ENCODE data around the gene KRT32. TPM values are rescaled to one million over a fixed set of nuclear protein-coding genes. Genes with fewer than 3 reads are reported as not detected.

Gene KRT32
- total and polyA plus RNA-seq, 4 donors: not detected

- no peaks in the 10 kb centered on the region for H3K9me3 ChIP-seq (ENCODE audit: control insufficient read depth, low read length)
- DNase-seq (no peak), ATAC-seq (ENCODE audit: low FRiP score) (no peak)
- no peak overlapping the region for H3K4me3 ChIP-seq (ENCODE audit: low read length in 2 of 2)
- no peaks in the 10 kb centered on the region for H3K36me3 ChIP-seq (ENCODE audit: control insufficient read depth in 1 of 2, insufficient read depth in 2 of 2, low read length in 1 of 2)
- WGBS, 2 donors: 65 to 73% methylated on average over 4 of the region's 4 CpGs
- no peak overlapping the region for H3K27ac ChIP-seq (ENCODE audit: low read depth in 1 of 2, low read length in 2 of 2)
- intact Hi-C loops (cut with DNase I): no loop called here
- H3K4me1 ChIP-seq (ENCODE audit: control insufficient read depth in 1 of 2, insufficient read depth in 2 of 2, low read length in 2 of 2): no peaks in the 10 kb centered on the region
- peaks cover 0 to 1% of the 10 kb centered on the region in 2 donors for H3K27me3 ChIP-seq (ENCODE audit: control insufficient read depth in 1 of 2, insufficient read depth in 2 of 2, low read length in 1 of 2)
These were observed 9.5 kb downstream of the KRT32 start for GRCh38 chr17:41457676-41458075.

GRCh38 chr17:41456204-41456603 is 11.0 kb downstream of the KRT32 start:
- WGBS, 2 donors: 65 to 73% methylated on average over 3 of the region's 3 CpGs
- ATAC-seq (ENCODE audit: low FRiP score): no peak

GRCh38 chr17:41455236-41455635 is 11.9 kb downstream of the KRT32 start:
- intact Hi-C loops (cut with DNase I): no loop called here
- DNase-seq (no peak), ATAC-seq (ENCODE audit: low FRiP score) (no peak)
- H3K36me3 ChIP-seq (ENCODE audit: control insufficient read depth in 1 of 2, insufficient read depth in 2 of 2, low read length in 1 of 2): no peaks in the 10 kb centered on the region
- 80 to 84% methylated on average over 1 of the region's 1 CpG for WGBS, 2 donors
- H3K9me3 ChIP-seq (ENCODE audit: control insufficient read depth, low read length): peaks cover 2% of the 10 kb centered on the region
- no peak overlapping the region for H3K27ac ChIP-seq (ENCODE audit: low read depth in 1 of 2, low read length in 2 of 2)
- no peak overlapping the region for H3K4me3 ChIP-seq (ENCODE audit: low read length in 2 of 2)
- no peaks in the 10 kb centered on the region for H3K4me1 ChIP-seq (ENCODE audit: control insufficient read depth in 1 of 2, insufficient read depth in 2 of 2, low read length in 2 of 2)
- peaks cover 0 to 1% of the 10 kb centered on the region in 2 donors for H3K27me3 ChIP-seq (ENCODE audit: control insufficient read depth in 1 of 2, insufficient read depth in 2 of 2, low read length in 1 of 2)

More at GRCh38 chr17:41456204-41456603, 11.0 kb downstream of the KRT32 start:
- no peaks in the 10 kb centered on the region for H3K36me3 ChIP-seq (ENCODE audit: control insufficient read depth in 1 of 2, insufficient read depth in 2 of 2, low read length in 1 of 2)
- no peaks in the 10 kb centered on the region for H3K4me1 ChIP-seq (ENCODE audit: control insufficient read depth in 1 of 2, insufficient read depth in 2 of 2, low read length in 2 of 2)
- no peaks in the 10 kb centered on the region for H3K9me3 ChIP-seq (ENCODE audit: control insufficient read depth, low read length)
- no peak overlapping the region for H3K27ac ChIP-seq (ENCODE audit: low read depth in 1 of 2, low read length in 2 of 2)
- peaks cover 0 to 1% of the 10 kb centered on the region in 2 donors for H3K27me3 ChIP-seq (ENCODE audit: control insufficient read depth in 1 of 2, insufficient read depth in 2 of 2, low read length in 1 of 2)
- no peak for DNase-seq
- no peak overlapping the region for H3K4me3 ChIP-seq (ENCODE audit: low read length in 2 of 2)
- intact Hi-C loops (cut with DNase I): no loop called here

- intact Hi-C loops (cut with DNase I): no loop called here
- 86 to 90% methylated on average over 3 of the region's 3 CpGs for WGBS, 2 donors
- H3K4me1 ChIP-seq (ENCODE audit: control insufficient read depth in 1 of 2, insufficient read depth in 2 of 2, low read length in 2 of 2): no peaks in the 10 kb centered on the region
- no peak overlapping the region for H3K4me3 ChIP-seq (ENCODE audit: low read length in 2 of 2)
- ATAC-seq (ENCODE audit: low FRiP score): no peak
- H3K27me3 ChIP-seq (ENCODE audit: control insufficient read depth in 1 of 2, insufficient read depth in 2 of 2, low read length in 1 of 2): peaks cover 0 to 2% of the 10 kb centered on the region in 2 donors
- DNase-seq: no peak
- no peak overlapping the region for H3K27ac ChIP-seq (ENCODE audit: low read depth in 1 of 2, low read length in 2 of 2)
- H3K9me3 ChIP-seq (ENCODE audit: control insufficient read depth, low read length): peaks cover 2% of the 10 kb centered on the region
- no peaks in the 10 kb centered on the region for H3K36me3 ChIP-seq (ENCODE audit: control insufficient read depth in 1 of 2, insufficient read depth in 2 of 2, low read length in 1 of 2)
These were observed 14.1 kb downstream of the KRT32 start for GRCh38 chr17:41453066-41453465.

- Histone ChIP-seq H3K4me3 (ENCODE audit: low read length in 2 of 2) (no peak overlapping the region), H3K27me3 (ENCODE audit: control insufficient read depth in 1 of 2, insufficient read depth in 2 of 2, low read length in 1 of 2) (peaks cover 0 to 4% of the 10 kb centered on the region in 2 donors), H3K4me1 (ENCODE audit: control insufficient read depth in 1 of 2, insufficient read depth in 2 of 2, low read length in 2 of 2) (no peaks in the 10 kb centered on the region), H3K36me3 (ENCODE audit: control insufficient read depth in 1 of 2, insufficient read depth in 2 of 2, low read length in 1 of 2) (no peaks in the 10 kb centered on the region), H3K9me3 (ENCODE audit: control insufficient read depth, low read length) (peaks cover 3% of the 10 kb centered on the region), H3K27ac (ENCODE audit: low read depth in 1 of 2, low read length in 2 of 2) (no peak overlapping the region)
- 57 to 64% methylated on average over 4 of the region's 4 CpGs for WGBS, 2 donors
- intact Hi-C loops (cut with DNase I): no loop called here
- no peak for ATAC-seq (ENCODE audit: low FRiP score)
- DNase-seq: no peak
These were observed 14.9 kb downstream of the KRT32 start for GRCh38 chr17:41452281-41452680.

- H3K36me3 ChIP-seq (ENCODE audit: control insufficient read depth in 1 of 2, insufficient read depth in 2 of 2, low read length in 1 of 2): no peaks in the 10 kb centered on the region
- H3K9me3 ChIP-seq (ENCODE audit: control insufficient read depth, low read length): peaks cover 3% of the 10 kb centered on the region
- no peak overlapping the region for H3K4me3 ChIP-seq (ENCODE audit: low read length in 2 of 2)
- H3K4me1 ChIP-seq (ENCODE audit: control insufficient read depth in 1 of 2, insufficient read depth in 2 of 2, low read length in 2 of 2): no peaks in the 10 kb centered on the region
- H3K27ac ChIP-seq (ENCODE audit: low read depth in 1 of 2, low read length in 2 of 2): no peak overlapping the region
- 7 to 26% methylated on average over 2 of the region's 2 CpGs for WGBS, 2 donors
- intact Hi-C loops (cut with DNase I): no loop called here
- H3K27me3 ChIP-seq (ENCODE audit: control insufficient read depth in 1 of 2, insufficient read depth in 2 of 2, low read length in 1 of 2): peaks cover 0 to 4% of the 10 kb centered on the region in 2 donors
- DNase-seq (no peak), ATAC-seq (ENCODE audit: low FRiP score) (no peak)
These were observed 15.9 kb downstream of the KRT32 start for GRCh38 chr17:41451154-41451728.

GRCh38 chr17:41449008-41449407 is 18.2 kb downstream of the KRT32 start:
- intact Hi-C loops (cut with DNase I): no loop called here
- ATAC-seq (ENCODE audit: low FRiP score): no peak
- Histone ChIP-seq H3K27ac (ENCODE audit: low read depth in 1 of 2, low read length in 2 of 2) (no peak overlapping the region), H3K9me3 (ENCODE audit: control insufficient read depth, low read length) (peaks cover 5% of the 10 kb centered on the region), H3K36me3 (ENCODE audit: control insufficient read depth in 1 of 2, insufficient read depth in 2 of 2, low read length in 1 of 2) (no peaks in the 10 kb centered on the region), H3K27me3 (ENCODE audit: control insufficient read depth in 1 of 2, insufficient read depth in 2 of 2, low read length in 1 of 2) (peaks cover 0 to 3% of the 10 kb centered on the region in 2 donors), H3K4me3 (ENCODE audit: low read length in 2 of 2) (no peak overlapping the region), H3K4me1 (ENCODE audit: control insufficient read depth in 1 of 2, insufficient read depth in 2 of 2, low read length in 2 of 2) (no peaks in the 10 kb centered on the region)
- no peak for DNase-seq
- WGBS, 2 donors: 70 to 80% methylated on average over 6 of the region's 6 CpGs

GRCh38 chr17:41448506-41448905 is 18.7 kb downstream of the KRT32 start:
- peak; percentile 36 for ATAC-seq (ENCODE audit: low FRiP score)
- 33 to 53% methylated on average over 2 of the region's 2 CpGs for WGBS, 2 donors
- Histone ChIP-seq H3K4me3 (ENCODE audit: low read length in 2 of 2) (no peak overlapping the region), H3K27me3 (ENCODE audit: control insufficient read depth in 1 of 2, insufficient read depth in 2 of 2, low read length in 1 of 2) (peaks cover 0 to 3% of the 10 kb centered on the region in 2 donors), H3K27ac (ENCODE audit: low read depth in 1 of 2, low read length in 2 of 2) (no peak overlapping the region), H3K9me3 (ENCODE audit: control insufficient read depth, low read length) (peaks cover 6% of the 10 kb centered on the region), H3K36me3 (ENCODE audit: control insufficient read depth in 1 of 2, insufficient read depth in 2 of 2, low read length in 1 of 2) (no peaks in the 10 kb centered on the region), H3K4me1 (ENCODE audit: control insufficient read depth in 1 of 2, insufficient read depth in 2 of 2, low read length in 2 of 2) (no peaks in the 10 kb centered on the region)
- intact Hi-C loops (cut with DNase I): no loop called here
- DNase-seq: no peak

- H3K27ac ChIP-seq (ENCODE audit: low read depth in 1 of 2, low read length in 2 of 2): no peak overlapping the region
These were observed 20.4 kb downstream of the KRT32 start for GRCh38 chr17:41446806-41447205.

More at GRCh38 chr17:41446806-41447205, 20.4 kb downstream of the KRT32 start:
- H3K9me3 ChIP-seq (ENCODE audit: control insufficient read depth, low read length): peaks cover 6% of the 10 kb centered on the region
- no peak for DNase-seq
- H3K36me3 ChIP-seq (ENCODE audit: control insufficient read depth in 1 of 2, insufficient read depth in 2 of 2, low read length in 1 of 2): no peaks in the 10 kb centered on the region
- H3K27me3 ChIP-seq (ENCODE audit: control insufficient read depth in 1 of 2, insufficient read depth in 2 of 2, low read length in 1 of 2): peaks cover 0 to 3% of the 10 kb centered on the region in 2 donors
- 24 to 41% methylated on average over 2 of the region's 2 CpGs for WGBS, 2 donors
- no peak overlapping the region for H3K4me3 ChIP-seq (ENCODE audit: low read length in 2 of 2)
- no peak for ATAC-seq (ENCODE audit: low FRiP score)
- no peaks in the 10 kb centered on the region for H3K4me1 ChIP-seq (ENCODE audit: control insufficient read depth in 1 of 2, insufficient read depth in 2 of 2, low read length in 2 of 2)
- intact Hi-C loops (cut with DNase I): no loop called here

All from aorta (tissue), 5 donors.